Ramos (cell line): ENCODE data around the gene RAB27A.

Experiments used
- in situ Hi-C: fragments of 300-500 bp; cut with MboI; formaldehyde crosslinking; loops from one replicate; pipeline ENCODE4 v1.14.3; 2022; ENCODE audit warnings: low sequenced_read_pairs; ENCODE audit not compliant: unreplicated experiment

RAB27A gene

DNA sequence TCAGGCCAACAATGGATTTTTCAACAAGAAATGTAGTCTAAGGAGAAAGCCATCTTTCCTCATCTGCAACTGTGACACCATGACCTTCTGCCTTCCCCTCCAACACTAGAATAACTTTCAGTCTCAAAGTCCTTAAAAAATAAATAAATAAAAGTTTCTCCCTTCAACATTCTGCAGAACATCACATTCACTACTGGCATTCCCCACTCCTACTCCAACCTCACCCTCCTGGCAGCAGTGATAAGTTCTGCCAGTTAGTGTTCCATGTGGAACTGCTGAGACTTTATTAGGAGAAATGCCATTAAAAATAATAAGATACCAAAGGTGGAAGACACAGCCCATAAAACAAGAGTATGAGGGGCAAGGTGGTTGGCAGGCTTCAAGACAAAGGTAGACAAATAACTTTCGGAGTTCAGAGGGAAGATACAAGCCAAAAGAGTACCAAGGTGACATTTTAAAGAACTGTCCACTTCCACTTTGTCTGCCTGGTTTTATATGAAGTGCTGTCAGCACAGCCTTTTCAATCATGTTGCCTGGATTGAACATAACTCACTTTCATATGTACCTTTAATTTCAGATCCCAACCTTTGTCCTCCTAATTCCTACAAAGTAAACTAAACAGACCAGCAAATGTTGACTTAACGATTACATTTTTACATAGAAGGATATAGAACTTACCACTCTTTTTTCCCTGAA, 55.4 kb downstream of the RAB27A start:
- in situ Hi-C loops, result no loop called here

DNA sequence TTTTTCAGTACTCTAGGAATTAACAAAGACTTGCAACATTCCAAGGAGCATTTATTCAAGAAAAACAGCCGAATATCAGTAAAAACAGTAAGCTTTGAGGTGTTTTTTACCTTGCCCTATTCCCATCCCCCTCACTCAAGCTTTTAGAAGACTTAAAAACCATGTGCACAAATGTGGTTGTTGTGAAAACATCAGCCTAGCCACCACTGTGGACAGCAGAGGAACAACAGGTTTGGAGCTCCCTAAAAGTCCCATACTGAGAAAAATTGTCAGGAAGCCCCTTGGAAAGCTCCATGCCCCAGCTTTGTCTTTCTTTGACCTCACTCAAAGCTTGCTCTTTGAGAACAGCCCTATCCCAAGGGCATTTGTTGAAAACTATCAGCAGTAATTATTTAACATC, 58.2 kb downstream of the RAB27A start:
- in situ Hi-C loops, result no loop called here

DNA sequence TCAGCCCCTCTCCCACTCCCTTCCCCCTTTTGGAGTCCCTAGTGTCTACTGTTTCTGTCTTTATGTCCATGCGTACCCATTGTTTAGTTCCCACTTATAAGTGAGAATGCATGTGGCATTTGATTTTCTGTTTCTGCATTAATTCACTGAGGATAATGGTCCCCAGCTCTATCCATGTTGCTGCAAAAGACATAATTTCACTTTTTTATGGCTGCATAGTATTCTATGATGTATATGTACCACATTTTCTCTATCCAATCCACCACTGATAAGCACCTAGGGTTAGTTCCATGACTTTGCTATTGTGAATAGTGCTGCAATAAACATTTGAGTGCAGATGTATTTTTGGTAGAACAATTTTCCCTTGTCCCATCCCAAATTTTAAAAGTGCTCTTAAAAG, 58.7 kb downstream of the RAB27A start:
- in situ Hi-C loops, result no loop called here

- in situ Hi-C loops, result no loop called here
Observed at GRCh38 chr15:55230051-55230670, 59.5 kb downstream of the RAB27A start.

DNA sequence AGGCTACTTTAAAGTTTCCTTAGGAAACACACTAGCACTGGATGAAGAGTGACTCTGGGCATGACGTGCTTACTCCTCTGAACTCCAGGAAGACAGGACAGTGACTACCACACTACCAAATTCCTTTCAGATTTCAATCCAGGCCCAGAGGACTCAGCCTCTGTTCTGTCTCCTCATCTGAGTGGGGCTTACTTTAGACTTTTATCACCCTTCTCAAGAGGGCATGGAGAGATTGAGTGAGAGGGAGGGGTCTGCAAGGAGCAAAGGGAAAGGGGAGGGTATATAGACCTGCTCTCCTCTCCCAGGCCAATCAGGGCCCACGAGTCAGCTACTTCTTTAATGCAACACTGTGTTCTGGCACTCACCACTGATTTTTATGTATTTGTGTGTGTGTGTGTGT, 63.5 kb downstream of the RAB27A start:
- in situ Hi-C loops, result no loop called here

GRCh38 chr15:55224892-55225291, 64.7 kb downstream of the RAB27A start:
- in situ Hi-C loops, result loop anchor here (5.0 kb wide), 1 partner anchor 212 kb away; no protein-coding TSS in a partner anchor

DNA sequence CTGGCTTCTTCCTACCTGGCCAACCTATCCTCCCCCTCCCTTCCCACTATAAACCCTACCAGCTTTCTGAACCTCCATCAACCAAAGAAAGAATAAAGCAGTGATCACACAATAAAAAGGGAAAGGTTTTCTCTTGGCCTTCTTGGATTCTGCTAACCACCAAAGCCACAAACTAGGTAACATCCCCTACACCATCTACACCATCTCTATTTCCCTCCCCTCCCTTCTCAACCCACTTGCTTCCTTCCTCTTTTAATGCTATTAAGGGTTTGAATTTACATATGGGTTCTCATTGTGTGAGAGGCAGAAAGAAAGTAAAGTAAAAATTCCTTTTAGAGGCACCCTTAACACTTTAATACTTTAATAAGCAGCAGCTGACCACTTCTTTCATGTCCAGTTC, 67.0 kb downstream of the RAB27A start:
- in situ Hi-C loops, result loop anchor here (5.0 kb wide), 1 partner anchor 215 kb away; no protein-coding TSS in a partner anchor

DNA sequence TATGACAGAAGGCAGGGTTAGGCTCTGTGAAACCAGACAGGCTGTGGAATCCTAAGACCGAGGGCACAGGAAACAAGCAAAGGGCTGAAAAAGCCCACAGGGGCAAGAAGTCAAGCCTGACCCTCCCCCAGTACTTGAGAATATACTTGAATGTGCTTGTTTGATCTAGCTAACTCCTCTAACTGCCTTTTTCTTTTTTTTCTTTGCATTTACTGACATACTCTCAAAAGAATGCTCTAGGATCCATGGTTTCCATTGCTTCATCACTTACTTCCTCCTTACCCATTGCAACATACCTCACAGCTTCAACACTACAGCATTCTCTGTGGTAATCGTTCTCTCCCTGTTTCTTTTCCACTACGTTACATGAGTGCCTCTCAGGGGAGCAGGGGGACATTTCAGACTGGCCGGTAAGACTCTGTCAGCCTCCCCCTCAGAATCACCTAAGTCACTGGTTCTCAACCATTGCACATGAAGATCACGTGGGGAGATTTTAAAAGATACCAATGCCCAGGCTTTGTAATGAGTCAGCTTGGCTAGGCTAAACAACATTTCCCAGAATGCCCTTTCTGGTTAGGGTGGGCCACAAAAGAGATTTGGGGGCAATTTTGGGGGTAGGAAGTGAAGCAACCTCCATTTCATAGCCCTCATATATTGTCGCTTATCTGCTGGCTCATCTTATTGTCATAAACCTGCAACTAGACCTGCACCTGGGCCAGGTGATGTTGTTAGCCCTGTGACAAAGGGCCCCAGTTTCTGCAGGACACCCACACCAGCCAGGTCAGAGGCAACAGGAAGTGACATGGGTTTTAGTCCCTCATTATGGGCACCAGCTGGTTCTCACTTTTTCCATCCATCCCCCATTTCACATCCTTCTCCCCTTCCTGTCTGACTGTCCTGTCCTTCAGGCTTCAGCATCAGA, 68.3 kb downstream of the RAB27A start:
- in situ Hi-C loops, result loop anchor here (5.0 kb wide), 1 partner anchor 216 kb away; no protein-coding TSS in a partner anchor

- in situ Hi-C loops, result loop anchor here (5.0 kb wide), 1 partner anchor 217 kb away; no protein-coding TSS in a partner anchor
Observed at GRCh38 chr15:55220606-55221005, 69.0 kb downstream of the RAB27A start.

- in situ Hi-C loops, result loop anchor here (5.0 kb wide), 1 partner anchor 74 kb away; no protein-coding TSS in a partner anchor
Observed at GRCh38 chr15:55218056-55218455, 71.6 kb downstream of the RAB27A start.

- in situ Hi-C loops, result no loop called here
Observed at GRCh38 chr15:55204464-55204863, 85.1 kb downstream of the RAB27A start.

- in situ Hi-C loops, result no loop called here
Observed at GRCh38 chr15:55202206-55202605, 87.4 kb downstream of the RAB27A start.

- in situ Hi-C loops, result no loop called here
Observed at GRCh38 chr15:55198706-55199105, 90.9 kb downstream of the RAB27A start.

GRCh38 chr15:55197719-55198118, 91.9 kb downstream of the RAB27A start:
- in situ Hi-C loops, result no loop called here

DNA sequence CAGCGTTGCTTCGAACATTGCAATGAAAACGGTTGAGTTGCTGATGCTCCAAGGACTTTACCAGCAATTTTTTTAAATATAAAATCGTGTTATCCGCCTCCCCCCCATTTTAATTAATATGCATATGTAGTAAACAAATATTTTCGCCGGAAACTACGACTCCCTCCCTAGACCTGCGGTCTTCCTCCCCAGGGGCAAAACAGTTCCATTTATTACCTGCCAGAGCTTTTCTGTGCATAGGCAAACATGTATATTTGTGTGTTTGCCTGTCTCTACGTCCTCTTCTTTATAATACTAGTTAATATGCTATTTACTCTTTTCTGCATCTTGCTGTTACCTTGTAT, 92.3 kb downstream of the RAB27A start:
- in situ Hi-C loops, result no loop called here

- in situ Hi-C loops, result no loop called here
Observed at GRCh38 chr15:55196458-55197361, 92.9 kb downstream of the RAB27A start, which contains the start of gene RSL24D1. Gene RSL24D1, minus strand, starts transcription at chr15:55196941. Its CDS starts 51 bp downstream, at chr15:55196890.

DNA sequence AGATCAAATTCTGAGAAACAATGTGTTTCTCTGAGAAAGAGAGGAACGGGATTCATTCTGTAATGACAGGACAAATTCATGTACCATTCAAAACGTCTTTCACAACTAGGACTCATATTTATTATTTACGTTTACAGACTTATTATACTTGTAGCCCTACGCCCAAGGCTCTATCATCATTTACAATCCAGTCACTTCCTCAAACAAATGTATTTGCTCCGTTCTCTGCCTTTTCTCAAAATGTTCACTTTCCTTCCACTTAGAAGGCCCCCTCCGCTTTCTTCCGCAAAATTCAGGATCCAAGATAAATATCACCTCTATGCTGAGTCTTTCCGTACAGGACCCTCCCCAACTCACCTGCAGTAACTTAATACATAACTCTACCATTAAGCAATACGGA, 93.6 kb downstream of the RAB27A start:
- in situ Hi-C loops, result no loop called here

- in situ Hi-C loops, result no loop called here
Observed at GRCh38 chr15:55194256-55194655, 95.4 kb downstream of the RAB27A start.

DNA sequence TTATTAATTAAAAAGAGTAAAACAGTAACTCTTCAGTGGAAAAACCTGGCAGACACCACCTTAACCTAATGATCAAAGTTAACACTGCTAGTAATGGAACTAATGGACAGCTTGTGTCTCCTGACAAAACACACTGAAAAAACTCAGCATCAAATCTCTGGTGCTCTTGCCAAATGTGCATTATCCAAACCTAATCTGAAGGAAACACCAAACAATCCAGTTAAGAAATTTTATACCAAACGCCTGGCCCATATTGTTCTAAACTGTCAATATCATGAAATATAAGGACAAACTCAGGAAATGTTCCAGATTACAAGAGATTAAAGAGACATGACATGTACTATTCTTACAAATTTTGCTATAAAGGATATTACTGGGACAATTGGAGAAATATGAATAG, 103.3 kb downstream of the RAB27A start:
- in situ Hi-C loops, result no loop called here

GRCh38 chr15:55183679-55184078, 105.9 kb downstream of the RAB27A start:
- in situ Hi-C loops, result no loop called here
